GM23338 (cell line): ENCODE results near the gene SLC12A5. TPM values are rescaled to one million over a fixed set of nuclear protein-coding genes. Genes with fewer than 3 reads are reported as not detected.

ENCODE experiments used
- ATAC-seq: fragments of 200-7000 bp; cut with Tn5 transposase; 3 replicates; pipeline ENCODE4 v1.9.1; 2020
- DNase-seq: peaks from one replicate; pipeline ENCODE4 v3.0.0-alpha.2; 2015; ENCODE audit warnings: low spot score
- H2AFZ ChIP-seq: fragments of 200-600 bp; sonication (generic); 2 replicates; pipeline ENCODE4 v1.8.0; 2016; ENCODE audit warnings: antibody characterized with exemption, mild to moderate bottlenecking, moderate library complexity
- H3F3A ChIP-seq: fragments of 200-600 bp; sonication (generic); replicated peaks from 2 replicates; pipeline ENCODE4 v1.8.0; 2017; ENCODE audit warnings: antibody characterized with exemption, mixed run types, low read depth
- H3K27ac ChIP-seq: fragments of 200-600 bp; sonication (generic); 2 replicates; pipeline ENCODE4 v1.6.1; 2016; ENCODE audit warnings: low read depth
- H3K27me3 ChIP-seq: fragments of 200-600 bp; sonication (generic); 2 replicates; pipeline ENCODE4 v1.8.0; 2016; ENCODE audit warnings: mild to moderate bottlenecking, mixed run types, moderate library complexity; ENCODE audit not compliant: insufficient read depth
- H3K36me3 ChIP-seq: fragments of 200-600 bp; sonication (generic); 2 replicates; pipeline ENCODE4 v1.8.0; 2016; ENCODE audit warnings: mild to moderate bottlenecking; ENCODE audit not compliant: insufficient read depth
- H3K4me1 ChIP-seq: fragments of 200-600 bp; sonication (generic); 2 replicates; pipeline ENCODE4 v1.8.0; 2016; ENCODE audit warnings: mild to moderate bottlenecking, moderate library complexity; ENCODE audit not compliant: insufficient read depth
- H3K4me2 ChIP-seq: fragments of 200-600 bp; sonication (generic); 2 replicates; pipeline ENCODE4 v1.7.1; 2017; ENCODE audit warnings: mixed run types
- H3K4me3 ChIP-seq: fragments of 200-600 bp; sonication (generic); 2 replicates; pipeline ENCODE4 v1.6.1; 2016; ENCODE audit warnings: mixed run types
- H3K79me2 ChIP-seq: fragments of 200-600 bp; sonication (generic); replicated peaks from 2 replicates; pipeline ENCODE4 v1.8.0; 2017; ENCODE audit warnings: mild to moderate bottlenecking; ENCODE audit not compliant: insufficient read depth
- H3K9me2 ChIP-seq: fragments of 200-600 bp; sonication (generic); 2 replicates; pipeline ENCODE4 v1.8.0; 2017; ENCODE audit not compliant: insufficient read depth
- H4K20me1 ChIP-seq: fragments of 200-600 bp; sonication (generic); replicated peaks from 2 replicates; pipeline ENCODE4 v1.8.0; 2017; ENCODE audit warnings: mild to moderate bottlenecking; ENCODE audit not compliant: insufficient read depth
- H3K27ac Mint-ChIP-seq: 2 replicates; pipeline ENCODE4 v1.8.0; 2020; ENCODE audit warnings: inconsistent platforms, mild to moderate bottlenecking, moderate library complexity, mixed read lengths
- H3K27me3 Mint-ChIP-seq: 3 replicates; pipeline ENCODE4 v1.8.0; 2022; ENCODE audit warnings: low read depth, mild to moderate bottlenecking, moderate library complexity, mixed read lengths, inconsistent platforms; ENCODE audit not compliant: insufficient read depth, poor library complexity
- H3K36me3 Mint-ChIP-seq: 3 replicates; pipeline ENCODE4 v1.8.0; 2021; ENCODE audit warnings: low read depth, mild to moderate bottlenecking, inconsistent platforms, moderate library complexity, mixed read lengths
- H3K4me1 Mint-ChIP-seq: 3 replicates; pipeline ENCODE4 v1.8.0; 2020; ENCODE audit warnings: mild to moderate bottlenecking, inconsistent platforms, mixed read lengths
- H3K4me3 Mint-ChIP-seq: 3 replicates; pipeline ENCODE4 v1.8.0; 2021; ENCODE audit warnings: moderate library complexity, mild to moderate bottlenecking, inconsistent platforms, mixed read lengths
- H3K9me3 Mint-ChIP-seq: 3 replicates; pipeline ENCODE4 v1.8.0; 2020; ENCODE audit warnings: moderate library complexity, mild to moderate bottlenecking, inconsistent platforms, mixed read lengths
- CREB1 ChIP-seq: fragments of 250-450 bp; sonication (Bioruptor Pico); IDR thresholded peaks from 2 replicates; pipeline ENCODE4 v1.5.0; 2020; ENCODE audit warnings: low read depth, mild to moderate bottlenecking, moderate library complexity
- EZH2 ChIP-seq: fragments of 200-600 bp; sonication (generic); IDR thresholded peaks from one replicate; pipeline ENCODE4 v1.8.0; 2017; ENCODE audit warnings: antibody characterized with exemption, mild to moderate bottlenecking, low read depth; ENCODE audit not compliant: unreplicated experiment
- EZH2phosphoT487 ChIP-seq: fragments of 200-600 bp; sonication (generic); IDR thresholded peaks from one replicate; pipeline ENCODE4 v1.8.1; 2018; ENCODE audit warnings: antibody characterized with exemption; ENCODE audit not compliant: unreplicated experiment
- JUNB ChIP-seq: IDR thresholded peaks from one replicate; pipeline ENCODE4 v1.6.1; 2016; ENCODE audit warnings: antibody characterized with exemption; ENCODE audit not compliant: unreplicated experiment
- NANOG ChIP-seq: IDR thresholded peaks from 2 replicates; pipeline ENCODE4 v1.6.1; 2016; ENCODE audit warnings: antibody characterized with exemption, borderline replicate concordance
- POLR2AphosphoS5 ChIP-seq: IDR thresholded peaks from 2 replicates; pipeline ENCODE4 v1.6.1; 2016; ENCODE audit warnings: antibody characterized with exemption, low read depth
- STAT1 ChIP-seq: IDR thresholded peaks from one replicate; pipeline ENCODE4 v1.6.1; 2016; ENCODE audit warnings: antibody characterized with exemption; ENCODE audit not compliant: unreplicated experiment
- ZNF114 ChIP-seq: fragments of 250-450 bp; sonication (Bioruptor Pico); IDR thresholded peaks from 2 replicates; pipeline ENCODE4 v1.5.0; 2020; ENCODE audit warnings: mild to moderate bottlenecking, moderate library complexity
- ZNF331 ChIP-seq: fragments of 250-450 bp; sonication (Bioruptor Pico); IDR thresholded peaks from 2 replicates; pipeline ENCODE4 v1.5.0; 2020; ENCODE audit warnings: low read depth, mild to moderate bottlenecking, moderate library complexity
- polyA plus RNA-seq: library from polyadenylated mRNA; unstranded; fragments of >200 nt; fragmentation: Nextera tagmentation; extraction: Ambion mirVana; gene quantifications from 2 replicates; pipeline ENCODE4 v1.2.1, GENCODE V29; 2016
- total RNA-seq: library from RNA; depleted of rRNA; stranded (reverse); fragments of >200 nt; shearing (Covaris generic); gene quantifications from 2 replicates; pipeline ENCODE4 v1.2.3, GENCODE V29; 2014
- TF ChIP-seq, protein P1 (sequence below): IDR thresholded peaks from one replicate; pipeline ENCODE4 v1.6.1; 2018; ENCODE audit warnings: antibody characterized with exemption; ENCODE audit not compliant: unreplicated experiment
- TF ChIP-seq, protein P2 (sequence below): IDR thresholded peaks from 2 replicates; pipeline ENCODE4 v1.6.1; 2016; ENCODE audit warnings: antibody characterized with exemption
- TF ChIP-seq, protein P3 (sequence below): fragments of 250-450 bp; sonication (Bioruptor Pico); IDR thresholded peaks from 2 replicates; pipeline ENCODE4 v1.5.0; 2020; ENCODE audit warnings: mild to moderate bottlenecking, moderate library complexity
- TF ChIP-seq, protein P4 (sequence below), 2 experiments: fragments of 200-600 bp in 1 of 2; sonication (generic) in 1 of 2; conservative IDR thresholded peaks; 2 replicates each; pipeline versions ENCODE4 v1.5.1 to v1.6.1; 2016 to 2017; ENCODE audit warnings: antibody characterized with exemption in 2 of 2, low read depth in 2 of 2, mild to moderate bottlenecking in 2 of 2, moderate library complexity in 1 of 2

SLC12A5 gene
- total and polyA plus RNA-seq, 2 experiments from 2014 or later: 3.5 to 8.4 TPM

DNA sequence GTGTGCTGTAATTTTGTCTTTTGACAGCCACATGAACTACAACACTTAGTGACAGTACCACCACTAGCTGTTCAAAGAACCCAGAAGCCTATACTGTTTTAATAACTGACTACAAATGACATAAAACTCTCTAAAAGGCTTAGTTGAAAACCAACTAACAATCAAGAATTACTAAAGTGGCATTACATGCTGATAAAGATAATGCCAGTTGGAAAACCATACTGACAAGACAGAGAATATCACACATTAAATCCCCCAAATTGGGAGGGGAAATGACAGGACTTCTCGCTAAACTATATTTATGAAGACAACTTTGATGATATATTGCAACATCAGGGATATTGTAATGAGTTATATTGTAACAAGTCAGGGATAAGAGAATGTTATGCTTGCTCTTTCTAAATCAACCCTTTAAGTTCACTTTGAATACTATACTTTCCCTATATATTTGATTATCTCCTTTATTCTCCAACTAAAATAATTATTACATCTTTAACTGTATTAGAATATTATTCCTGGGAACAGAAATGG, 54.6 kb downstream of the SLC12A5 start:
- no peaks in the 10 kb centered on the region for H3K9me3 Mint-ChIP-seq
- DNase-seq: no peak
- no peak overlapping the region for H3K27ac Mint-ChIP-seq
- ATAC-seq: no peak
- no peaks in the 10 kb centered on the region for H3K9me2 ChIP-seq
- no peaks in the 10 kb centered on the region for H3K27me3 Mint-ChIP-seq
- H3K4me3 ChIP-seq: no peak overlapping the region
- H3K4me3 Mint-ChIP-seq: no peak overlapping the region
- H3K79me2 ChIP-seq: peaks cover 97% of the 10 kb centered on the region
- peaks cover 45% of the 10 kb centered on the region for H3K4me1 Mint-ChIP-seq
- no peaks in the 10 kb centered on the region for H3K27me3 ChIP-seq
- H3K36me3 ChIP-seq: no peaks in the 10 kb centered on the region
- H2AFZ ChIP-seq: no peak overlapping the region
- TF ChIP-seq ZNF114 (CRISPR knock-in tag) (no peak), JUNB (no peak), EZH2phosphoT487 (no peak), CREB1 (CRISPR knock-in tag) (no peak), POLR2AphosphoS5 (no peak), STAT1 (no peak), EZH2 (no peak), NANOG (no peak), ZNF331 (CRISPR knock-in tag) (no peak)
- TF ChIP-seq, protein P1, sequence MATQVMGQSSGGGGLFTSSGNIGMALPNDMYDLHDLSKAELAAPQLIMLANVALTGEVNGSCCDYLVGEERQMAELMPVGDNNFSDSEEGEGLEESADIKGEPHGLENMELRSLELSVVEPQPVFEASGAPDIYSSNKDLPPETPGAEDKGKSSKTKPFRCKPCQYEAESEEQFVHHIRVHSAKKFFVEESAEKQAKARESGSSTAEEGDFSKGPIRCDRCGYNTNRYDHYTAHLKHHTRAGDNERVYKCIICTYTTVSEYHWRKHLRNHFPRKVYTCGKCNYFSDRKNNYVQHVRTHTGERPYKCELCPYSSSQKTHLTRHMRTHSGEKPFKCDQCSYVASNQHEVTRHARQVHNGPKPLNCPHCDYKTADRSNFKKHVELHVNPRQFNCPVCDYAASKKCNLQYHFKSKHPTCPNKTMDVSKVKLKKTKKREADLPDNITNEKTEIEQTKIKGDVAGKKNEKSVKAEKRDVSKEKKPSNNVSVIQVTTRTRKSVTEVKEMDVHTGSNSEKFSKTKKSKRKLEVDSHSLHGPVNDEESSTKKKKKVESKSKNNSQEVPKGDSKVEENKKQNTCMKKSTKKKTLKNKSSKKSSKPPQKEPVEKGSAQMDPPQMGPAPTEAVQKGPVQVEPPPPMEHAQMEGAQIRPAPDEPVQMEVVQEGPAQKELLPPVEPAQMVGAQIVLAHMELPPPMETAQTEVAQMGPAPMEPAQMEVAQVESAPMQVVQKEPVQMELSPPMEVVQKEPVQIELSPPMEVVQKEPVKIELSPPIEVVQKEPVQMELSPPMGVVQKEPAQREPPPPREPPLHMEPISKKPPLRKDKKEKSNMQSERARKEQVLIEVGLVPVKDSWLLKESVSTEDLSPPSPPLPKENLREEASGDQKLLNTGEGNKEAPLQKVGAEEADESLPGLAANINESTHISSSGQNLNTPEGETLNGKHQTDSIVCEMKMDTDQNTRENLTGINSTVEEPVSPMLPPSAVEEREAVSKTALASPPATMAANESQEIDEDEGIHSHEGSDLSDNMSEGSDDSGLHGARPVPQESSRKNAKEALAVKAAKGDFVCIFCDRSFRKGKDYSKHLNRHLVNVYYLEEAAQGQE: no peak
- TF ChIP-seq, protein P2, sequence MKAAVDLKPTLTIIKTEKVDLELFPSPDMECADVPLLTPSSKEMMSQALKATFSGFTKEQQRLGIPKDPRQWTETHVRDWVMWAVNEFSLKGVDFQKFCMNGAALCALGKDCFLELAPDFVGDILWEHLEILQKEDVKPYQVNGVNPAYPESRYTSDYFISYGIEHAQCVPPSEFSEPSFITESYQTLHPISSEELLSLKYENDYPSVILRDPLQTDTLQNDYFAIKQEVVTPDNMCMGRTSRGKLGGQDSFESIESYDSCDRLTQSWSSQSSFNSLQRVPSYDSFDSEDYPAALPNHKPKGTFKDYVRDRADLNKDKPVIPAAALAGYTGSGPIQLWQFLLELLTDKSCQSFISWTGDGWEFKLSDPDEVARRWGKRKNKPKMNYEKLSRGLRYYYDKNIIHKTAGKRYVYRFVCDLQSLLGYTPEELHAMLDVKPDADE: no peak
- TF ChIP-seq, protein P3, sequence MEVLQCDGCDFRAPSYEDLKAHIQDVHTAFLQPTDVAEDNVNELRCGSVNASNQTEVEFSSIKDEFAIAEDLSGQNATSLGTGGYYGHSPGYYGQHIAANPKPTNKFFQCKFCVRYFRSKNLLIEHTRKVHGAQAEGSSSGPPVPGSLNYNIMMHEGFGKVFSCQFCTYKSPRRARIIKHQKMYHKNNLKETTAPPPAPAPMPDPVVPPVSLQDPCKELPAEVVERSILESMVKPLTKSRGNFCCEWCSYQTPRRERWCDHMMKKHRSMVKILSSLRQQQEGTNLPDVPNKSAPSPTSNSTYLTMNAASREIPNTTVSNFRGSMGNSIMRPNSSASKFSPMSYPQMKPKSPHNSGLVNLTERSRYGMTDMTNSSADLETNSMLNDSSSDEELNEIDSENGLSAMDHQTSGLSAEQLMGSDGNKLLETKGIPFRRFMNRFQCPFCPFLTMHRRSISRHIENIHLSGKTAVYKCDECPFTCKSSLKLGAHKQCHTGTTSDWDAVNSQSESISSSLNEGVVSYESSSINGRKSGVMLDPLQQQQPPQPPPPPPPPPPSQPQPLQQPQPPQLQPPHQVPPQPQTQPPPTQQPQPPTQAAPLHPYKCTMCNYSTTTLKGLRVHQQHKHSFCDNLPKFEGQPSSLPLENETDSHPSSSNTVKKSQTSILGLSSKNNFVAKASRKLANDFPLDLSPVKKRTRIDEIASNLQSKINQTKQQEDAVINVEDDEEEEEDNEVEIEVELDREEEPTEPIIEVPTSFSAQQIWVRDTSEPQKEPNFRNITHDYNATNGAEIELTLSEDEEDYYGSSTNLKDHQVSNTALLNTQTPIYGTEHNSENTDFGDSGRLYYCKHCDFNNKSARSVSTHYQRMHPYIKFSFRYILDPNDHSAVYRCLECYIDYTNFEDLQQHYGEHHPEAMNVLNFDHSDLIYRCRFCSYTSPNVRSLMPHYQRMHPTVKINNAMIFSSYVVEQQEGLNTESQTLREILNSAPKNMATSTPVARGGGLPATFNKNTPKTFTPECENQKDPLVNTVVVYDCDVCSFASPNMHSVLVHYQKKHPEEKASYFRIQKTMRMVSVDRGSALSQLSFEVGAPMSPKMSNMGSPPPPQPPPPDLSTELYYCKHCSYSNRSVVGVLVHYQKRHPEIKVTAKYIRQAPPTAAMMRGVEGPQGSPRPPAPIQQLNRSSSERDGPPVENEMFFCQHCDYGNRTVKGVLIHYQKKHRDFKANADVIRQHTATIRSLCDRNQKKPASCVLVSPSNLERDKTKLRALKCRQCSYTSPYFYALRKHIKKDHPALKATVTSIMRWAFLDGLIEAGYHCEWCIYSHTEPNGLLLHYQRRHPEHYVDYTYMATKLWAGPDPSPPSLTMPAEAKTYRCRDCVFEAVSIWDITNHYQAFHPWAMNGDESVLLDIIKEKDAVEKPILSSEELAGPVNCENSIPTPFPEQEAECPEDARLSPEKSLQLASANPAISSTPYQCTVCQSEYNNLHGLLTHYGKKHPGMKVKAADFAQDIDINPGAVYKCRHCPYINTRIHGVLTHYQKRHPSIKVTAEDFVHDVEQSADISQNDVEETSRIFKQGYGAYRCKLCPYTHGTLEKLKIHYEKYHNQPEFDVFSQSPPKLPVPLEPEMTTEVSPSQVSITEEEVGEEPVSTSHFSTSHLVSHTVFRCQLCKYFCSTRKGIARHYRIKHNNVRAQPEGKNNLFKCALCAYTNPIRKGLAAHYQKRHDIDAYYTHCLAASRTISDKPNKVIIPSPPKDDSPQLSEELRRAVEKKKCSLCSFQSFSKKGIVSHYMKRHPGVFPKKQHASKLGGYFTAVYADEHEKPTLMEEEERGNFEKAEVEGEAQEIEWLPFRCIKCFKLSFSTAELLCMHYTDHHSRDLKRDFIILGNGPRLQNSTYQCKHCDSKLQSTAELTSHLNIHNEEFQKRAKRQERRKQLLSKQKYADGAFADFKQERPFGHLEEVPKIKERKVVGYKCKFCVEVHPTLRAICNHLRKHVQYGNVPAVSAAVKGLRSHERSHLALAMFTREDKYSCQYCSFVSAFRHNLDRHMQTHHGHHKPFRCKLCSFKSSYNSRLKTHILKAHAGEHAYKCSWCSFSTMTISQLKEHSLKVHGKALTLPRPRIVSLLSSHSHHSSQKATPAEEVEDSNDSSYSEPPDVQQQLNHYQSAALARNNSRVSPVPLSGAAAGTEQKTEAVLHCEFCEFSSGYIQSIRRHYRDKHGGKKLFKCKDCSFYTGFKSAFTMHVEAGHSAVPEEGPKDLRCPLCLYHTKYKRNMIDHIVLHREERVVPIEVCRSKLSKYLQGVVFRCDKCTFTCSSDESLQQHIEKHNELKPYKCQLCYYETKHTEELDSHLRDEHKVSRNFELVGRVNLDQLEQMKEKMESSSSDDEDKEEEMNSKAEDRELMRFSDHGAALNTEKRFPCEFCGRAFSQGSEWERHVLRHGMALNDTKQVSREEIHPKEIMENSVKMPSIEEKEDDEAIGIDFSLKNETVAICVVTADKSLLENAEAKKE (CRISPR knock-in tag): no peak
- TF ChIP-seq, protein P4, sequence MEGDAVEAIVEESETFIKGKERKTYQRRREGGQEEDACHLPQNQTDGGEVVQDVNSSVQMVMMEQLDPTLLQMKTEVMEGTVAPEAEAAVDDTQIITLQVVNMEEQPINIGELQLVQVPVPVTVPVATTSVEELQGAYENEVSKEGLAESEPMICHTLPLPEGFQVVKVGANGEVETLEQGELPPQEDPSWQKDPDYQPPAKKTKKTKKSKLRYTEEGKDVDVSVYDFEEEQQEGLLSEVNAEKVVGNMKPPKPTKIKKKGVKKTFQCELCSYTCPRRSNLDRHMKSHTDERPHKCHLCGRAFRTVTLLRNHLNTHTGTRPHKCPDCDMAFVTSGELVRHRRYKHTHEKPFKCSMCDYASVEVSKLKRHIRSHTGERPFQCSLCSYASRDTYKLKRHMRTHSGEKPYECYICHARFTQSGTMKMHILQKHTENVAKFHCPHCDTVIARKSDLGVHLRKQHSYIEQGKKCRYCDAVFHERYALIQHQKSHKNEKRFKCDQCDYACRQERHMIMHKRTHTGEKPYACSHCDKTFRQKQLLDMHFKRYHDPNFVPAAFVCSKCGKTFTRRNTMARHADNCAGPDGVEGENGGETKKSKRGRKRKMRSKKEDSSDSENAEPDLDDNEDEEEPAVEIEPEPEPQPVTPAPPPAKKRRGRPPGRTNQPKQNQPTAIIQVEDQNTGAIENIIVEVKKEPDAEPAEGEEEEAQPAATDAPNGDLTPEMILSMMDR (conservative IDR thresholded peaks at IDR 0.05; ENCODE audit: low read depth in 2 of 2): no peak
- 0 out of 3 replicates have a peak, but pooled peaks cover 5% of the 10 kb centered on the region for H3K36me3 Mint-ChIP-seq
- peaks cover 65% of the 10 kb centered on the region for H4K20me1 ChIP-seq
- H3K27ac ChIP-seq: no peak overlapping the region
- H3K4me2 ChIP-seq: no peak overlapping the region
- no peaks in the 10 kb centered on the region for H3F3A ChIP-seq
- H3K4me1 ChIP-seq: peaks cover 15% of the 10 kb centered on the region
